Ascending aorta (tissue), 2 donors: ENCODE results near the gene TEKT2. TPM values are rescaled to one million over a fixed set of nuclear protein-coding genes. Genes with fewer than 3 reads are reported as not detected.
A peak's percentile ranks its signal among the peaks of the same experiment; 100 is the strongest.

Source experiments
- DNase-seq, 2 donors: peaks; one replicate each; pipeline ENCODE4 v3.0.0-alpha.2; 2019; ENCODE audit warnings: low spot score in 2 of 2
- H3K27ac ChIP-seq, 2 donors: fragments of 200-600 bp; sonication (generic); one replicate each; pipeline ENCODE4 v1.5.1; 2016 to 2017; ENCODE audit warnings: mild to moderate bottlenecking in 1 of 2
- H3K27me3 ChIP-seq: fragments of 200-600 bp; sonication (generic); one replicate; pipeline ENCODE4 v1.5.1; 2017
- H3K36me3 ChIP-seq, 2 donors: fragments of 200-600 bp; sonication (generic); one replicate each; pipeline ENCODE4 v1.5.1; 2016
- H3K4me1 ChIP-seq, 2 donors: fragments of 200-600 bp; sonication (generic); one replicate each; pipeline ENCODE4 v1.5.1; 2016 to 2017; ENCODE audit warnings: mild to moderate bottlenecking in 1 of 2
- H3K4me3 ChIP-seq, 2 donors: fragments of 200-600 bp; sonication (generic); one replicate each; pipeline ENCODE4 v1.5.1; 2016 to 2017; ENCODE audit warnings: mild to moderate bottlenecking in 1 of 2
- H3K9me3 ChIP-seq, 2 donors: fragments of 200-600 bp; sonication (generic); one replicate each; pipeline ENCODE4 v1.5.1; 2016
- CTCF ChIP-seq, 3 experiments: fragments of 200-600 bp in 2 of 3; fragments of 450-650 bp in 1 of 3; sonication (generic) in 2 of 3; IDR thresholded peaks; one replicate each; pipeline ENCODE4 v1.5.1; 2016 to 2019; ENCODE audit warnings: antibody characterized with exemption in 3 of 3, mild to moderate bottlenecking in 1 of 3, moderate library complexity in 1 of 3
- intact Hi-C: fragments of 100-400 bp; cut with DNase I; formaldehyde crosslinking; loops from one replicate; pipeline ENCODE4 v1.15.1; 2023
- total RNA-seq: library from RNA; depleted of rRNA; stranded (reverse); fragments of >200 nt; gene quantifications from one replicate; pipeline ENCODE4 v1.1.0, GENCODE V29; 2016

TEKT2 gene
- total RNA-seq, 1 donor from 2014 or later, result not detected

DNA sequence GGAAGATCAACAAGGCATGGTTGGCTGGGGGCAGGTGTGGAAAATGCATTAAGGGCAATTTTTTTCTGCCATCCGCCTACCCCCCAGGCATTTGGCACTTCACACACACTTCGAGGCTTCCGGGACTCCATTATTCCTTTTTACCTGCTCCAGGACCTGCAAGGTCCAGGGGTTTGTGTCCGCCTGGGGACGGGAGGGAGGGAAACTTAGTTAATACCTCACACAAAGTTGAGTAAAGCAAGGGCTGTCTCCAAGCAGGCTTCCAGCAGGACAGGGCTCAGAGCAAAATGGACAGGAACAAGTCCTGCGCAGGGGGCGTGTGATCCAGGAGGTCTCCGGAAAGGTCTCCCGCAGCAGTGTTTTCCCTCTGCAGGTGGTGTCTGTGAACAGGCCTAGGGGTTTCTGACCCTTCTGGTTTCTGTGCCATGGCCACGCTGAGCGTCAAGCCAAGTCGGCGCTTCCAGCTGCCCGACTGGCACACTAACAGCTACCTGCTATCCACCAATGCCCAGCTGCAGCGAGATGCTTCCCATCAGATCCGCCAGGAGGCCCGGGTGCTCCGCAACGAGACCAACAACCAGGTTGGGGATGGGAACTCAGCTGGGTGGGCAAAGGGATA, 712 bp downstream of the TEKT2 start:
- intact Hi-C loops, result loop anchor here (10.0 kb wide), 2 partner anchors 150 to 1610 kb away; partner anchors contain the start of genes AGO3 and CDCA8
- no peak for DNase-seq
- Histone ChIP-seq H3K27ac (no peak overlapping the region), H3K4me1 (peaks cover 10% of the 10 kb centered on the region in 2 donors), H3K4me3 (peak overlapping the region; percentile 58), H3K36me3 (no peaks in the 10 kb centered on the region), H3K27me3 (no peaks in the 10 kb centered on the region), H3K9me3 (no peaks in the 10 kb centered on the region)
- no peak for TF ChIP-seq CTCF (IDR thresholded peaks at IDR 0.05)

- DNase-seq, result no peak
- intact Hi-C loops, result loop anchor here (10.0 kb wide), 2 partner anchors 150 to 1610 kb away; partner anchors contain the start of genes AGO3 and CDCA8
- H3K4me1 ChIP-seq, result peaks cover 12 to 16% of the 10 kb centered on the region in 2 donors
- H3K4me3 ChIP-seq, result no peak overlapping the region
- TF ChIP-seq CTCF (IDR thresholded peaks at IDR 0.05), result no peak
- no peaks in the 10 kb centered on the region for H3K9me3 ChIP-seq
- no peaks in the 10 kb centered on the region for H3K27me3 ChIP-seq
- H3K27ac ChIP-seq, result no peak overlapping the region
- H3K36me3 ChIP-seq, result no peaks in the 10 kb centered on the region
Measured at GRCh38 chr1:36085126-36085525, 1.2 kb downstream of the TEKT2 start.

DNA sequence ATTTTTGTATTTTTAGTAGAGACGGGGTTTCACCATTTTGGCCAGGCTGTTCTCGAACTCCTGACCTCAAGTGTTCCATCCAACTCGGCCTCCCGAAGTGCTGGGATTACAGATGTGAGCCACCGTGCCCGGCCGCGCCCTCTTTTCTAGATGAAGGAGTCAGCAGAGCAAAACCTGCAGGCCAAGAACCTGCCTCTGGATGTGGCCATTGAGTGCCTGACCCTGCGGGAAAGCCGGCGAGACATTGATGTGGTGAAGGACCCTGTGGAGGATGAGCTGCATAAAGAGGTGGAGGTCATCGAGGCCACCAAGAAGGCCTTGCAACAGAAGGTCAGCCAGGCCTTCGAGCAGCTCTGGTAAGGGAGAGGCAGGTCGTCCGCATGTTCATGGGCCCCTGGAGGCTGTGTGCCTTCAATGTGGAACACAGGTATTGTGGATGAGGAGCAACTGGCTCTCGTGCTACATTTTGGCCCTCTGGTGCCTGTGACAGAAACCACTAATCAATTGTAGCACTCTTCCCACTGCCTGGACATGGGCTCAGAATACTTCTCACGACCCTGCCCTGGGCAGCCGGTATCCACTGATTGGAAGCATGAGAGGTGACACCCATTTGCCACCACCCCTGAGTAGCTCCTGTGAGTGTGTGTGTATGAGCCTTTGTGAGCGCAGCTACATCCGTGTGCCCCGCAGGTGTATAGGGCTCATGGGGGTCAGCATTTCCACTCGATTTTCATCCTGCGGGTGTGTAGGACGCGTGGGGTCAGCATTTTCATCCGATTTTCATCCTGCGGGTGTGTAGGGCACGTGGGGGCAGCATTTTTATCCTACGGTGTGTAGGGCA, 2.0 kb downstream of the TEKT2 start:
- Histone ChIP-seq H3K4me3 (no peak overlapping the region), H3K4me1 (peaks cover 12 to 18% of the 10 kb centered on the region in 2 donors), H3K27me3 (no peaks in the 10 kb centered on the region), H3K9me3 (no peaks in the 10 kb centered on the region), H3K36me3 (peaks cover 0 to under 1% of the 10 kb centered on the region in 2 donors), H3K27ac (no peak overlapping the region)
- intact Hi-C loops, result loop anchor here (10.0 kb wide), 2 partner anchors 151 to 1609 kb away; partner anchors contain the start of genes AGO3 and CDCA8
- no peak for DNase-seq
- no peak for TF ChIP-seq CTCF (IDR thresholded peaks at IDR 0.05)

GRCh38 chr1:36086529-36087232, 2.8 kb downstream of the TEKT2 start:
- Histone ChIP-seq H3K27me3 (no peaks in the 10 kb centered on the region), H3K4me3 (no peak overlapping the region), H3K9me3 (no peaks in the 10 kb centered on the region), H3K36me3 (peaks cover 6 to 8% of the 10 kb centered on the region in 2 donors), H3K27ac (no peak overlapping the region), H3K4me1 (peaks cover 12 to 24% of the 10 kb centered on the region in 2 donors)
- no peak for DNase-seq
- no peak for TF ChIP-seq CTCF (IDR thresholded peaks at IDR 0.05)
- intact Hi-C loops, result loop anchor here (10.0 kb wide), 2 partner anchors 152 to 1608 kb away; partner anchors contain the start of genes AGO3 and CDCA8
